ENCODE results near the gene RUFY1. TPM values are rescaled to one million over a fixed set of nuclear protein-coding genes. Genes with fewer than 3 reads are reported as not detected.

Gene RUFY1
- polyA plus RNA-seq, 1 of the 3 experiments (the other 2 are of a cell fraction): 30.3 TPM

DNA sequence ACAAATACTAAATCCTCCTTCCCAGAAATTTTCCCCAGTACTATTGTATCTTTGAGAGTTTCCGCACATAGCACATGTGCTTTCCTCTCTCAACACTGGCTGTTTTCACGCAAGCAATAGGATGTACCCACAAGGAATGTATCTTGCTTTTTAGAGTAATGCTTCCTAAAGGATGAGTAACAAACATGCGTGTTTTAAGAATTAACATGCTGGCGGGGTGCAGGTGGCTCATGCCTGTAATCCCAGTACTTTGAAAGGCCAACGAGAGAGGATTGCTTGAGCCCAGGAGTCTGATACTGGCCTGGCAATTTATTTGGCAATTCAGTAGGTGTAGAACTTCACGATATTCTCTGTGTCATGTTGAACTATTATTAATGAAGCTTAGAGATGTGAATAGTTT lies 4.6 kb downstream of the RUFY1 start:
- no peak for DNase-seq
- Histone ChIP-seq H3F3A (replicated peaks; ENCODE audit: insufficient read depth) (peaks cover 35% of the 10 kb centered on the region), H3K9me3 (no peaks in the 10 kb centered on the region), H3K36me3 (replicated peaks in 1 of 2; ENCODE audit: control insufficient read depth in 1 of 2, insufficient read depth in 2 of 2, low read length in 1 of 2) (no peaks in the 10 kb centered on the region), H3K79me2 (ENCODE audit: insufficient read depth) (peaks cover 84% of the 10 kb centered on the region), H3K27me3 (ENCODE audit: insufficient read depth) (no peaks in the 10 kb centered on the region), H3K4me2 (no peak overlapping the region), H3K4me3 (ENCODE audit: low read depth in 2 of 2, low read length in 1 of 2) (no peak overlapping the region), H3K27ac (ENCODE audit: low read depth in 2 of 2, low read length in 1 of 2) (peak overlapping the region in 1 of 2 experiments; percentile 58; a peak in 1 of 4 replicates), H4K20me1 (ENCODE audit: insufficient read depth) (no peaks in the 10 kb centered on the region), H3K4me1 (ENCODE audit: control insufficient read depth in 1 of 2, insufficient read depth in 2 of 2, low read depth in 1 of 2, low read length in 1 of 2) (peaks cover 7 to 11% of the 10 kb centered on the region in 2 experiments), H3K9ac (no peak overlapping the region), H3K9me2 (no peaks in the 10 kb centered on the region), H2AFZ (ENCODE audit: low read depth) (no peak overlapping the region)
- TF ChIP-seq, protein P1, sequence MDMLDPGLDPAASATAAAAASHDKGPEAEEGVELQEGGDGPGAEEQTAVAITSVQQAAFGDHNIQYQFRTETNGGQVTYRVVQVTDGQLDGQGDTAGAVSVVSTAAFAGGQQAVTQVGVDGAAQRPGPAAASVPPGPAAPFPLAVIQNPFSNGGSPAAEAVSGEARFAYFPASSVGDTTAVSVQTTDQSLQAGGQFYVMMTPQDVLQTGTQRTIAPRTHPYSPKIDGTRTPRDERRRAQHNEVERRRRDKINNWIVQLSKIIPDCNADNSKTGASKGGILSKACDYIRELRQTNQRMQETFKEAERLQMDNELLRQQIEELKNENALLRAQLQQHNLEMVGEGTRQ (IDR thresholded peaks at IDR 0.05; ENCODE audit: borderline replicate concordance, low read depth, low read length): no peak
- no peak for TF ChIP-seq JUND (IDR thresholded peaks at IDR 0.05)
- TF ChIP-seq NFIC (IDR thresholded peaks at IDR 0.05; ENCODE audit: borderline replicate concordance): no peak
- no peak for TF ChIP-seq SMC3 (IDR thresholded peaks at IDR 0.05; ENCODE audit: low read depth, low read length)
- TF ChIP-seq POLR2AphosphoS5 (IDR thresholded peaks at IDR 0.05; ENCODE audit: low read depth, low read length): no peak
- TF ChIP-seq, protein P2, sequence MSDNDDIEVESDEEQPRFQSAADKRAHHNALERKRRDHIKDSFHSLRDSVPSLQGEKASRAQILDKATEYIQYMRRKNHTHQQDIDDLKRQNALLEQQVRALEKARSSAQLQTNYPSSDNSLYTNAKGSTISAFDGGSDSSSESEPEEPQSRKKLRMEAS (IDR thresholded peaks at IDR 0.05; ENCODE audit: low read depth): no peak
- TF ChIP-seq EP300 (IDR thresholded peaks at IDR 0.05; ENCODE audit: borderline replicate concordance in 1 of 2, low read depth in 1 of 2, low read length in 1 of 2): no peak
- TF ChIP-seq FOSL2 (IDR thresholded peaks at IDR 0.05; ENCODE audit: borderline replicate concordance, low read depth): no peak
- TF ChIP-seq, protein P3, sequence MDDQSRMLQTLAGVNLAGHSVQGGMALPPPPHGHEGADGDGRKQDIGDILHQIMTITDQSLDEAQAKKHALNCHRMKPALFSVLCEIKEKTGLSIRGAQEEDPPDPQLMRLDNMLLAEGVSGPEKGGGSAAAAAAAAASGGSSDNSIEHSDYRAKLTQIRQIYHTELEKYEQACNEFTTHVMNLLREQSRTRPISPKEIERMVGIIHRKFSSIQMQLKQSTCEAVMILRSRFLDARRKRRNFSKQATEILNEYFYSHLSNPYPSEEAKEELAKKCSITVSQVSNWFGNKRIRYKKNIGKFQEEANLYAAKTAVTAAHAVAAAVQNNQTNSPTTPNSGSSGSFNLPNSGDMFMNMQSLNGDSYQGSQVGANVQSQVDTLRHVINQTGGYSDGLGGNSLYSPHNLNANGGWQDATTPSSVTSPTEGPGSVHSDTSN (IDR thresholded peaks at IDR 0.05): no peak
- TF ChIP-seq, protein P4, sequence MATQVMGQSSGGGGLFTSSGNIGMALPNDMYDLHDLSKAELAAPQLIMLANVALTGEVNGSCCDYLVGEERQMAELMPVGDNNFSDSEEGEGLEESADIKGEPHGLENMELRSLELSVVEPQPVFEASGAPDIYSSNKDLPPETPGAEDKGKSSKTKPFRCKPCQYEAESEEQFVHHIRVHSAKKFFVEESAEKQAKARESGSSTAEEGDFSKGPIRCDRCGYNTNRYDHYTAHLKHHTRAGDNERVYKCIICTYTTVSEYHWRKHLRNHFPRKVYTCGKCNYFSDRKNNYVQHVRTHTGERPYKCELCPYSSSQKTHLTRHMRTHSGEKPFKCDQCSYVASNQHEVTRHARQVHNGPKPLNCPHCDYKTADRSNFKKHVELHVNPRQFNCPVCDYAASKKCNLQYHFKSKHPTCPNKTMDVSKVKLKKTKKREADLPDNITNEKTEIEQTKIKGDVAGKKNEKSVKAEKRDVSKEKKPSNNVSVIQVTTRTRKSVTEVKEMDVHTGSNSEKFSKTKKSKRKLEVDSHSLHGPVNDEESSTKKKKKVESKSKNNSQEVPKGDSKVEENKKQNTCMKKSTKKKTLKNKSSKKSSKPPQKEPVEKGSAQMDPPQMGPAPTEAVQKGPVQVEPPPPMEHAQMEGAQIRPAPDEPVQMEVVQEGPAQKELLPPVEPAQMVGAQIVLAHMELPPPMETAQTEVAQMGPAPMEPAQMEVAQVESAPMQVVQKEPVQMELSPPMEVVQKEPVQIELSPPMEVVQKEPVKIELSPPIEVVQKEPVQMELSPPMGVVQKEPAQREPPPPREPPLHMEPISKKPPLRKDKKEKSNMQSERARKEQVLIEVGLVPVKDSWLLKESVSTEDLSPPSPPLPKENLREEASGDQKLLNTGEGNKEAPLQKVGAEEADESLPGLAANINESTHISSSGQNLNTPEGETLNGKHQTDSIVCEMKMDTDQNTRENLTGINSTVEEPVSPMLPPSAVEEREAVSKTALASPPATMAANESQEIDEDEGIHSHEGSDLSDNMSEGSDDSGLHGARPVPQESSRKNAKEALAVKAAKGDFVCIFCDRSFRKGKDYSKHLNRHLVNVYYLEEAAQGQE (IDR thresholded peaks at IDR 0.05; ENCODE audit: low read depth, low read length): no peak
- WGBS (ENCODE audit: low lambda C conversion rate): 98% methylated on average over 6 of the region's 6 CpGs
- POLR2A ChIA-PET: no interaction called here
- CTCF ChIA-PET: no interaction called here
